HepG2 (cell line): ENCODE results near the gene PPP2R1B. TPM values are rescaled to one million over a fixed set of nuclear protein-coding genes. Genes with fewer than 3 reads are reported as not detected.

Experiments used
- ATAD3A ChIP-seq: sonication (generic); formaldehyde crosslinking; IDR thresholded peaks from 2 replicates; pipeline ENCODE4 v1.4.0; 2020; ENCODE audit warnings: missing genetic modification reagents
- ATF6 ChIP-seq: sonication (generic); formaldehyde crosslinking; conservative IDR thresholded peaks from 2 replicates; pipeline ENCODE4 v1.4.0; 2020; ENCODE audit warnings: missing genetic modification reagents
- BCLAF1 ChIP-seq: fragments of 450-650 bp; IDR thresholded peaks from 2 replicates; pipeline ENCODE4 v1.6.1; 2017; ENCODE audit warnings: mild to moderate bottlenecking
- CEBPZ ChIP-seq: IDR thresholded peaks from 2 replicates; pipeline ENCODE4 v1.6.1; 2012; ENCODE audit warnings: low read length, improper control_type of control experiment
- ERF ChIP-seq: IDR thresholded peaks from 2 replicates; pipeline ENCODE4 v1.6.1; 2018; ENCODE audit warnings: missing biosample characterization, missing genetic modification reagents
- IKZF1 ChIP-seq: fragments of 450-650 bp; IDR thresholded peaks from 2 replicates; pipeline ENCODE4 v1.7.1; 2016
- JDP2 ChIP-seq: sonication (generic); formaldehyde crosslinking; IDR thresholded peaks from 2 replicates; pipeline ENCODE4 v1.8.1; 2022; ENCODE audit warnings: missing genetic modification reagents, borderline replicate concordance
- MED8 ChIP-seq: sonication (generic); formaldehyde crosslinking; IDR thresholded peaks from 2 replicates; pipeline ENCODE4 v1.8.1; 2023; ENCODE audit warnings: mild to moderate bottlenecking, missing genetic modification reagents; ENCODE audit not compliant: insufficient replicate concordance
- MEIS1 ChIP-seq: sonication (generic); formaldehyde crosslinking; IDR thresholded peaks from 2 replicates; pipeline ENCODE4 v1.9.0; 2021; ENCODE audit warnings: mild to moderate bottlenecking, missing genetic modification reagents, moderate library complexity, borderline replicate concordance
- NR1H2 ChIP-seq: sonication (generic); formaldehyde crosslinking; IDR thresholded peaks from 2 replicates; pipeline ENCODE4 v1.8.1; 2022; ENCODE audit warnings: low read depth, missing genetic modification reagents, borderline replicate concordance
- RBM22 ChIP-seq: fragments of 200-400 bp; formaldehyde crosslinking; optimal IDR thresholded peaks from 2 replicates; pipeline ENCODE3; 2017; ENCODE audit warnings: mild to moderate bottlenecking, low read length, moderate library complexity
- TBL1XR1 ChIP-seq: fragments of 150-350 bp; IDR thresholded peaks from 2 replicates; pipeline ENCODE4 v1.6.1; 2014; ENCODE audit warnings: borderline replicate concordance, low read length; ENCODE audit not compliant: partially characterized antibody
- TFE3 ChIP-seq: IDR thresholded peaks from 2 replicates; pipeline ENCODE4 v1.6.1; 2016
- ZNF264 ChIP-seq: sonication (generic); formaldehyde crosslinking; IDR thresholded peaks from 2 replicates; pipeline ENCODE4 v1.4.0; 2020; ENCODE audit warnings: missing genetic modification reagents
- ZNF354B ChIP-seq: sonication (generic); formaldehyde crosslinking; IDR thresholded peaks from 2 replicates; pipeline ENCODE4 v1.8.0; 2022; ENCODE audit warnings: mild to moderate bottlenecking, missing genetic modification reagents
- ZNF503 ChIP-seq: sonication (generic); formaldehyde crosslinking; IDR thresholded peaks from 2 replicates; pipeline ENCODE4 v1.4.0; 2020; ENCODE audit warnings: missing genetic modification reagents
- ZNF562 ChIP-seq: sonication (generic); formaldehyde crosslinking; IDR thresholded peaks from 2 replicates; pipeline ENCODE4 v1.8.0; 2022; ENCODE audit warnings: missing genetic modification reagents, borderline replicate concordance
- ZNF670 ChIP-seq: sonication (generic); formaldehyde crosslinking; IDR thresholded peaks from 2 replicates; pipeline ENCODE4 v1.8.0; 2022; ENCODE audit warnings: mild to moderate bottlenecking, missing genetic modification reagents, borderline replicate concordance
- ZNF678 ChIP-seq: sonication (generic); formaldehyde crosslinking; IDR thresholded peaks from 2 replicates; pipeline ENCODE4 v1.4.0; 2020; ENCODE audit warnings: mild to moderate bottlenecking, missing genetic modification reagents
- polyA plus RNA-seq, 8 experiments: library from polyadenylated mRNA; depleted of rRNA in 3 of 8; stranded (reverse) in 7 of 8; unstranded in 1 of 8; fragments of >200 nt; fragmentation: Illumina TruSeq in 4 of 8; extraction: Trizol in 4 of 8; gene quantifications; 2 replicates each; pipeline versions ENCODE4 v1.2.1 to v1.2.3, GENCODE V29; 2011 to 2016; ENCODE audit warnings: low read depth in 4 of 8, missing spikeins in 1 of 8, mixed read lengths in 1 of 8; ENCODE audit not compliant: insufficient read depth in 1 of 8
- total RNA-seq, 5 experiments: library from RNA; depleted of rRNA; stranded (reverse); fragments of >200 nt; fragmentation: Illumina TruSeq; extraction: Trizol; gene quantifications; 2 replicates each; pipeline ENCODE4 v1.2.3, GENCODE V29; 2016; ENCODE audit warnings: low read depth in 1 of 5

Gene PPP2R1B
- total and polyA plus RNA-seq, 2 of the 13 experiments (the other 11 are each of a cell fraction or from before 2014, with no cell fraction given), result 22.1 to 56.8 TPM

GRCh38 chr11:111726301-111726713, 39.9 kb downstream of the PPP2R1B start (continued):
- TF ChIP-seq ATF6 (no peak), ZNF670 (CRISPR knock-in tag) (peak; percentile 68; the same call in 1 of the 2 replicates), TBL1XR1 (peak; percentile 87), RBM22 (no peak), TFE3 (CRISPR knock-in tag) (peak; percentile 35; the same call in 1 of the 2 replicates), BCLAF1 (no peak), ERF (CRISPR knock-in tag) (no peak), JDP2 (CRISPR knock-in tag) (no peak), MEIS1 (CRISPR knock-in tag) (peak; percentile 74; the same call in 1 of the 2 replicates), ZNF264 (no peak), ATAD3A (CRISPR knock-in tag) (no peak), CEBPZ (no peak), IKZF1 (no peak), ZNF503 (peak; percentile 64; the same call in 1 of the 2 replicates), NR1H2 (CRISPR knock-in tag) (no peak), ZNF678 (CRISPR knock-in tag) (no peak), ZNF562 (CRISPR knock-in tag) (no peak), MED8 (CRISPR knock-in tag) (no peak), ZNF354B (no peak)
